NCI-H1930 (cell line): ENCODE measurements around the gene SEPTIN2.
"Not testable (repeated sequence)": the region's sequence is repeated elsewhere in the genome, so short reads cannot be mapped to it uniquely, and the experiment has no call there.

Experiments
- DNase-seq, 2 experiments: peaks; one replicate each; lab custom pipeline; 2025; lab: John Stamatoyannopoulos, UW

Gene SEPTIN2

DNA sequence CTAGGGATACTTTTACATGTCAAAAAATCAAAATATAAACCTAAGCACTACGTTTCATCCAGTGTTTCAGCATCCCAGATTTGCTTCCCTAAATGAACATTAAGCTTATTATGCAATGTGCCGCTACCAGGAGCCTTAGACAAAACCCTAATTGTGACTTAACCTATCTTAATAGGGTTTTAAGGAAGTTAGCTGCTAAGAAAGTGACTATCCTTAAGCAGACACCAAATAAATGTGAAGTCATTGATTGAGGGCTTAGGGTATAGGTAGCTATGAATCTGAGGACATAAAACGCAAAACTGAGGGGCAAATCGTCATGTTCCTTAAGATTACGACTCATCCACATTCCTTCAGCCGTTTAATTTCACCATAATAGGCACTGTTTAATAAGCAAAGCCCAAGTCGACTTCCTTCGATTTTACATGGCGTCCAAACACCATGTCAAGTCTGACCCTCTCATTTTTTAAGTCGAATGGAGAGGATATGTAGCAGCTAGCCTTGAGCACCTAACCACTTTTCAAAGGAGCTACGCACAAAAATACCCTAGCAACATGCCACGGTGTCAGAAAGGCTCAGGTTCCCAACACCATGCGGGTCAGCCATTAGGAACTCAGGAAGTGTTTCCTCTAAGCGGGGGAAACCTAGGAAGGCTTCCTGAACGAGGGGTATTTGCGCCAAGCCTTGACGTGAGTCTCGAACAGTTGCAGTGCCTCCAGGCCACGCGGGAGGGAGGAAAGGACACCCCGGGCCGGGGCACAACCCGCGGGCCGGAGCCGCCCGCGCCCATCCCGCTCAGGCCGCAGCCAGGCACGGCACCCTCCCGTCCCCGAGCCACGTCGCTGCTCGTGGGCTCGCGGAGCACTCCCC is 1.3 kb upstream of the SEPTIN2 start:
- peak in 1 of 2 experiments; percentile 39 for DNase-seq

DNA sequence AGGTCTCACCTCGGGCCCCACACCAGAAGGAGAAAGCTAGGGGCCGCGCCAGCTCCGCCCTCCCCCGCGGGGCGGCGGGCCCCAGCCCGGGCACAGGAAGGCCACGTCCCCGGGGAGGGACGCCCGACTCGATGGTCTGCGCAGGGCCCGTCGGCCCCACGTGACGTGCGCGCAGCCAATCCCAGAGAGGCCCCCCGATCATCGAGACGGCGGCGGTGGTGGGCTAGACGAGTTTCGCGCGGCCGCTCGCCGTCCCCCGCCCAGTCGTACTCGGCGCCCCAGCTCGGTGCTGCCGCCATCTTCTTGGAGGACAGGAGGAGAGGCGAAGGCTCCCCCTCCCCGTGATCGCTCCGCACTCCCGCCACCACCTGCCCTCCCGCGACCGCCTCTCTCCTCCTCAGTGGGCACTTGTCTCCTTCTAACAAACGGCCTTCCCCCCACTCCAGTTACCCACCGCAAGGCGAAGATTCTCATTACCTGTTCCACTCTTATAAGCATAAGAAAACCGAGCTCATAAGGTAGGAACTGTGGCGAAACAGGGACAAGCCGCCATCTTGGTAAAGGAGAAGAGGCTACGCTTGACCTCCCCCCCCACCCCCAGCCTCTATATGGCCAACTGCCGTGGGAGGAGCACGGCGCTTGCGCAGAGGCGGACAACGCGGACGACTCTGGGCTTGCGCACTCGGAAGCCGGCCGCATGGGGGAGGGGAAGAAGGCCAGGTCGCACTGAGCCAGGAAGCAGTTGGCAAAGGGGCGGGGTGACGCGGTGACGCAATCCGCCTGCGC is 439 bp upstream of the SEPTIN2 start, which contains the start of gene HDLBP:
HDLBP (minus strand) TSS at position 580 of the 786 bp plus-strand sequence. CDS start 48,803 bp downstream, outside the sequence.
- DNase-seq, result peak; percentile 95 to 98

DNA sequence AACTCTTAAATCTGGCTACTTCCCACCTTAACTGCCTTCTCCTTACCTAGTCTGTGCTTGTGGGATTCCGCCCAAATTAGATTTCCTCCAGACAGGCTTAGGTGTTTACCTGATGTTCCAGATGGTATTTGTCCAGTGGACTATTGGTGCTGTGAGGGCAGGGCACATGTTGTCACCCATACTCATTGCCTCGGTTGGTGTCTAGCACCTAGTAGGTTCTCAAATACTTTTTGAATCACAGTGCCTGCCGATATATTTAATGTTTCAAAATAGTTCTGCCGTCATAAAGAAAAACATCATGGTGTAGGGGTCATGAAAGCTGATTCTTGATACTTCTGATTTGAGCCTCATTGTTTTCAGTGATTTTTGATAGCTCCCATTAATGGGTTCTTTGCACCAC is 1.1 kb downstream of the SEPTIN2 start:
- no peak for DNase-seq

DNA sequence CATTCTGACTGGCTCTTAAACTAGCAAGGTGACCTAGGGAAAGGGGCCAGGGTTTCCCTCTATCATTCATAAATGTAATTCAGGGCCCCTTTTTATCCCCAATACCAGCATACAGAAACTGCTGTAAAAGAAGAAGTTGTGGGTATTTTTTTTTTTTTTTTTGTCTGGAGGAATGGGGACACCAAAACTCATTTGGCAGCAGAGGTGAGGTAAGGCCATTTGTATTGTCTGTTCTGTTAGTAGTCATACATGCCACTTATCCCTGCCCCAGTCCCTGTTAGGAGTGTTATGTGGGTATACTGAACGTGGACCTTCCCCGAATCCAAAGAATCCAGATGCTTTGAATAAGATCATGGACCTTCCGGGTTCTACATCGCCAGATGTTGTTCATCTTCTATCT is 1.7 kb downstream of the SEPTIN2 start:
- DNase-seq, result no peak

DNA sequence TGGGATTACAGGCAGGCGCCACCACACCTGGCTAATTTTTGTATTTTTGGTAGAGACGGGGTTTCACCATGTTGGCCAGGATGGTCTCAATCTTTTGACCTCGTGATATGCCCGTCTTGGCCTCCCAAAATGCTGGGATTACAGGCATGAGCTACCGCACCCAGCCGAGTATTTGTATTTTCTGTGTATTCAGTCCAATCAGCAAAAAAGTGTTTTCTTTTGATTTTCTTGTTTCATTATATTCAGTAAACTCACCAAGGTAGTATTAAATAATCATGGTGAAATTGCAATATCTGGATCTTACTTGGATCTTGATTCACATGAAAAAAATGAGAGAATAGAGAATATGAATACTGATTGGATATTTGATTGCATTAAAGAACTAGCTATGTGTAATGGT is 3.1 kb downstream of the SEPTIN2 start:
- not testable (repeated sequence) for DNase-seq

DNA sequence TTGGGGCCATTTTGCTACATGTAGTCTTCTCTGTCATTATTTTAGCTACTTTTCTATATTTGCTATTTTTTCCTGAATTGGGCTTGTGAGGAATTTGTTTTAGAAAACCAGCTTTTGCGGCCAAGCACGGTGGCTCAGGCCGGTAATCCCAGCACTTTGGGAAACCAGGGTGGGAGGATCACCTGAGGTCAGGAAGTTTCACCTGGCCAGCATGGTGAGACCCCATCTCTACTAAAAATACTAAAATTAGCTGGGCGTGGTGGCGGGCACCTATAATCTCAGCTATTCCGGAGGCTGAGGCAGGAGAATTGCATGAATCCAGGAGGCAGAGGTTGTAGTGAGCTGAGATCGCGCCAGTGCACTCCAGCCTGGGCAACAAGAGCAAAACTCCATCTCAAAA is 4.7 kb downstream of the SEPTIN2 start:
- no peak for DNase-seq

DNA sequence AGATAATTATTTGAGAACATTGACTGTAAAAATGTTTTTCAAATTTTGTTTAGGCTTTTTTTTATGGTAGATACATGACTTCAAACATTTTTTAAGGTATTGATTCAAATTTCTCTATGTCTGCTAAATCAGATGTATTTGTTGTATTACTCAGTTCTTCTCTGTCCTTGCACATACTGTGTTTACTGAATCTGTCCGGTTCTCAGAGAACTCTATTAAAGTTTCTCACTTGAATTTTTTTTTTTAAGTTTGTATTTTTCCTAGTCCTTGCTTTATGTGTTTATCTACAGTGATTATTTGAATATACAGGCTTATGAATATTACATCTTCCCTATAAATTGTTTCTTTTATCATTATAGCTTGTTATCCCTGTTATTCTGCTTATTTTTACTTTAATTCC is 5.3 kb downstream of the SEPTIN2 start:
- no peak for DNase-seq

DNA sequence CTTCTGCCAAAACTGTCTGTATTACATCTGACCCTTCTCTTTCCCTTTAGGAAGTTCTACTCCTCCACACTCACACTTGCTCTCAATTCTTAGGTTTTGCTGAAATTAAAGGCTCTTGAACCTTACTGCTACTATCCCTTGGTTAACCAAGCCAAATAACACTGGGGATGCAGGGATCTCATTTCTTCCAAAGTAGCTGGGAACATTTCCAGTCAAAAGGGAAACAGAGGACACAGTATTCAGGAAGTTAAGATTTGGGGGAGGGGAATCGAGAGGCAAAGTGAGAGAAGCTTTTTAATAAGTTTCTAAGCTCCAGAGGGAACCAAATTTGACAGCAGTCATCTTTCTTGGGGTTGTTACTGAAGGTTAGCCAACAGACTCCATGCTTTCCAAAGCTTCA is 6.2 kb downstream of the SEPTIN2 start:
- no peak for DNase-seq

DNA sequence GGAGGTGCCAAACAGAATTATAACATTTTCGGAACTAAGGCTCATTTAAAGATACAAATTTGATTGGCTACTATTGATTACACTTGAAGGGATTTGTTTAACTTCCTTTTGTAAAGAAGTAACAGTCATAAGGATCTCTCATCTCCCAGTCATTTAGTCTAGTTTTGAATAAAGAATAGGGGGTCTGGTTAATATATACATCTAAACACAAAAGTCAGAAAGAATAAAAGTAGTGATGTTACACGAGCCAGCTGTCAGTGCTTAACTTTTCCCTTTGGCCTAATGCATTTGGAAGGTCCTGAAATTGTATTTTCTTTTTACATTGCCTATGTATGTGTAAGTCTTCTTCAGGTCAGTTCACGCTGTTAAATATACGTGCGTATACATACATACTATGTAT is 8.1 kb downstream of the SEPTIN2 start:
- no peak for DNase-seq

DNA sequence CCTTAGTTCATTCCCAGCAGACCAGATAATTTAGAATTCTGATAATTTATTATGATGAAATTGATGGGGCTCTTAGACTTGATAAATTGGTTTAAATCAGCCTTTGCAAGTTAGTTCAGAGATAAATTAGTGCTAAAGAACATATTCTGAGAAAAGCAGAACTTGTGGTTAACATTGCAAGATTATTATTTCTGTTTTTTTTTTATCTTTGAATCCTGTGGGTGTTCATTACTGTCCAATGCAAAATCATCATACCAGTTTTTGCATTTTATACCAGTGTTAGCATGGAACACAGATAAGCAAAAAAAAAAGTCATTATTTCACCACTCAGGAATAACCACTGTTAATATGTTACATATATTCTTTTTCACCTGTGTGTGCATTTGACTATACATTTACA is 9.1 kb downstream of the SEPTIN2 start:
- DNase-seq, result no peak

DNA sequence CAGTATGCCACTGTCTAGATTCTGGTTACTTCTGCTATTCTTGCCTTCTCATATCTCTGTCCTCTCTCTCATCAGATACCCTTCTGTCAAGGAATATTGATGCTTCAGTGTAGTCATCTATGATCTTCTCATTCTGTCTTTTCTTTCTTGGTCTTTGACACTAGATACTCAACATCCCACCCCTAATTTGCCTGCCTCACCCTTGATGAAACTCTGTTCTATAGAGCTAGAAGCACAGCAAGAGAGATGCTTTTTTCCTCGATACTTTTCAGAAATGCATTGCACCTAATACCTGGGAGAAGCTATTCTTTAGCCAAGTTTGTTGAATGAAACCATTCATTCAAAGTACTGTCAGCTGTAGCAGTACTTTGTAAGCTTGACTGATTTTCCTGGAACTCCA is 9.5 kb downstream of the SEPTIN2 start:
- DNase-seq, result no peak

DNA sequence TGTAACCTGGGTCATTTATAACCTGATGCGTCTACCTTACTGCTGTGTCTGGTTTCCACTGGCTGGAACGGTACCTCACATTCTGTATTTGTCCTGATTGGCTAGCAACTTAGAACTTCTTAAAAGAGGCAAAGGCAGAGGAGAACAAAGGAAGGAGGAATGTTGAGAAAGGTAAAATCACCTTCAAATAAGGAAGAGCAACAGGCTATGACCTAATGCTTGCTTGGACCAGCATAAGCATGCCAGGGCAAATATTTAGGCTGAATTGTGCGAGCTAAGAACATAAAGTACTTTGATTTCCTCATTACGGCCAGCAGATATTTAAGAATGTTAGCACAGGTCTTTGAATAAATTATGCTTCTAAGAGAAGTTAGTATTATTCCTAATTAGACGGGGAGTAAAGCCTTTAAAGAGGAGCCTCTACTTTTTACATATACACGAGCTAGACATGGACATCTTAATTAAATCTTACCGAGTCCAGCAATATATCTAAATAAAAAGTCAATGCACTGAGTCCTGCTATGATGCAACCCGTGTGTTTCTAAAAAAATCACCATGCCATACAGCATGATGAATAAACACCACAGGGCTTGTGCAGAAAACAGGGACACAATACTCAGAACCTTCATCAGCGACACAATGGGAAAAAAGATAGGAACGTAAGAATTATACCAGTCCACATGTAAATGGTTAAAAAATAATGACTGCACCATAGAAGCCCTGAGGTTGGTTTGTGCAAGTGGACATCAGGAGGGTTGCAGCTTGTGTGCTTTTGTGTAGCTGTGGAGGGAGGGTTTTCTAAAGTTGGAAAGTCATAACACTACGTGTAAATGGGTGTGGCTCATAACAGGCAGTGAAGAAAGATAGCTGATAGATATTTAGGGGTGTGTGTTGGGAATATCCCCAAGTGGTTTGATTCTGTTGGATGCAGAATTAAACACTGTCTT is 14.2 kb downstream of the SEPTIN2 start:
- no peak for DNase-seq

DNA sequence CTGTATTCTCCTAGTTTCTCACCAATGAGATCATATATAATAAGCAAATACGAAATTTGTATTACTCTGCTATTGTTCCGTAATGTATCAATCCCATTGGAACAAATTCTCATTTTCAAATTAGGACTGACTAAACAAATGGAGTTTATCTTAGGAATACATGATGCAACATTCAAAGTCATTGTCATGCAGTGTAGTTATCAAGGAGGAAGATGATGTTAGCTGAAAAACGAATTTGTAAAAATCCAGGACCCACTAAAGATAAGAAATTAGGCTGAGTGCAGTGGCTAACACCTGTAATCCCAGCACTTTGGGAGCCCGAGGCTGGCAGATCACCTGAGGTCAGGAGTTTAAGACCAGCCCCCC is 14.9 kb downstream of the SEPTIN2 start:
- no peak for DNase-seq

DNA sequence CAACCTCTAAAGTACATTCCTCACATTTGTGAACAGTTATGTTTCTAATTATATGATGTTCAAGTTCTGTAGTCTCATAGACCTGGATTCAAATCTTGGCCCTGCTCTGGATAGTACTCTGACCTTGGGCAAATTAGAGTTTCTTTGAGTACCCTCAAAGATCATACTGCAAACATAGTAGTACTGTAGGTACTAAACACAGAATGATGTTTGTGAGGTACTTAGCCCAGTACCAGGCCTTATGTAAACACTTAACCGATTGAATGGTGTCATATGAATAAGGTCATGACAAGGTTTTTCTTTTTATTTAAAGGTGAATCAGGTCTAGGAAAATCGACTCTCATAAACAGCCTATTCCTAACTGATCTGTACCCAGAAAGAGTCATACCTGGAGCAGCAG is 19.1 kb downstream of the SEPTIN2 start:
- DNase-seq, result no peak

DNA sequence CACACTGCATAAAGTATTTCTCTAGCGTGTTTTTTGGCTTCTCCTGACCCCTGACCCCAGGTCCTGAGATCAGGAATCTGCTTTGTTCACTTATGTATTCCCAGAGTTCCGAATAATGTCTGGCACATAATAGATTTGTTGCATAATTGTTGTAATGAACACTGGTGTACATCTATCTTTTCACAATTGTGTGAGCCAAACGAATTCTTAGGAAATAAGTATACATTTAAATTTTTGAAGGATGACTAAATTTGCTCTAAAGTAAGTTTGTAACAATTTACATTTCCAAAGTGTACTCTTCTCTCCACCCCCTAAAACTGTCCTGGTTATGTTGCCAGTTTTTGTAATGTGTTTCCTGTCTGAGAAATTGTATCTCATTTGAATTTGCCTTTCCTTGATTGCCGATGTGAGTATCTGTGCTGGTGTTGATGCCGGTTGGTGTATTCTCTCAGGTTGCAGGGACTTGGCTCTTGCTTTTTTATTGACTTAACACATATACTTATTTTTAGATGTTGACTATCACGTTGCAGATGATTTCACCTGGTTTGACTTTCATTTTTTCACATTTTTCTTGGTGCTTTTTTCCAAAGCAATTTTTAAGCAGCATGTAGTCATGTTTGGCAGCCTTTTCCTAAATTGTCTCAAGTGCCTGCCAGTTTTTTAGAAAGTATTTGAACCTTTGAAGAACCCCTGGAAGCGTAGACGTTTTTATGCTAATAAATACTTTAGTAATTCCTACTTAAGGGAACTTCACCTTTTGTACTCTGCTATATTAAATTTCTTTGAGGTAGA is 24.3 kb downstream of the SEPTIN2 start:
- no peak for DNase-seq

DNA sequence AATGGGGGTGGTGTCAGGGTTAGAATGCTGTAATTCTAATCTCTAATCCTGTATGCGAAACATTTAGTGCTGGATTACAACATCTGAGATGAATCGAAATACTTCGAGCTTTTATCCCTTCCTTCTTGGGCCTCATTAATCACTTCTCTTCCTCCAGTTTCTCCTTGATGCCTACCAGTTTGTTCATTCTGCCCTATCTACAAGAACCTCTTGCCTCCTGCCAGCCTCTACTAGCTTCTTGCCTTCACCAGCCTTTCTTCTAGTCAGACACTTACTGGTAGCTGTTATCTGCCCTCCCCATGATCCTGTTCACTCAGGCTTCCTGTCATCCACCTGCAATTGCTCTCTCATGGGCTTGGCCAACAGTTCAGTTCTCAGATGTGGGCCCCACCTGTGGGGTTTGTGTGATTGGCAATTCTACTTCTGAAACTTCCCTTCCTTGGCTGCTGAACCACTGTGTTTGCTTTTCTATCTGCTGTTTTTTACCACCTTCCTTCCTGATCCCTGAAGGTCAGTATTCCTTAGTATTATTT is 25.0 kb downstream of the SEPTIN2 start:
- no peak for DNase-seq

DNA sequence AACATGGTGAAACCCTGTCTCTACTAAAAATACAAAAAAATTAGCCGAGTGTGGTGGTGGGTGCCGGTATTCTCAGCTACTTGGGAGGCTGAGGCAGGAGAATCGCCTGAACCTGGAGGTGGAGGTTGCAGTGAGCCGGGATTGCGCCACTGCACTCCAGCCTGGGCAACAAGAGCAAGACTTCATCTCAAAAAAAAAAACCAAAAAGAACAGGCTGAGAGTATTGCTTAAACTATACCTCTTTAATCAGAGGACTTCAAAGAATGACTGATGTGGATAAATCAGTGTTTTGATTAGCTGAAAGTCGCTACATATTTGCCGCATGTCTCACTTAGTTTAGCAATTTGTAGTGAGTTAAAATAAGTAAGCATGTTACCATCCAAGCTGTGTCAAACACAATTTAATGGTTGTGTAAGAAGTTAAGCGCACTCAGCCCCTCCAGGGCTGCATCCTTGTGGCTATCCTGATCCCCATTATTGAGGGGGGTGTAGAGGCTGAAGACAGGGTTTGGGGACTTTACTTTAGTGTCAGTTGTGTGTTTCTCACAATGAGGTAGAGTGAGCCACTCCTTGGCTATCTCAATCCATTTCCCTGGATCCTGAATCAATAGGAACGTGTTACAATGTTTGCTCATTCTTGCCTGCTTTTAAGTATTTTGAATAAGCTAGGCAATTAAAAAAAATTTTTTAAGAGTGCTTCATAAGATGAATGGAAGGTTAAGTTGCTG is 29.4 kb downstream of the SEPTIN2 start:
- DNase-seq, result no peak

DNA sequence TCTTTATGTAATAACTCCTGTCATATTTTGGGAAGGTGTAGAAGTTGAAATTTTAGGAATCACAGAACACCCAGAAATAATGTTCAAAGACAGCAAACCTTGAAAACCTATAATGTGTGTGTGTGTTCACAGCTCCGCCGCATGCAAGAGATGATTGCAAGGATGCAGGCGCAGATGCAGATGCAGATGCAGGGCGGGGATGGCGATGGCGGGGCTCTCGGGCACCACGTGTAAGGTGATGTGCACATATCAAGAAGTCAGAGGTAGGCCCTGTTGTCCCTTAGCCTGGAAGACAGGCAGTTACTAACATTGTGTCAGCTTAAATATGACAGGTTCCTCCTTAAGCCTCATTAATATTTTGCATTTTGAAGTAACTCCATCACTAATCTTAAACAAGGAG is 34.2 kb downstream of the SEPTIN2 start:
- no peak for DNase-seq

DNA sequence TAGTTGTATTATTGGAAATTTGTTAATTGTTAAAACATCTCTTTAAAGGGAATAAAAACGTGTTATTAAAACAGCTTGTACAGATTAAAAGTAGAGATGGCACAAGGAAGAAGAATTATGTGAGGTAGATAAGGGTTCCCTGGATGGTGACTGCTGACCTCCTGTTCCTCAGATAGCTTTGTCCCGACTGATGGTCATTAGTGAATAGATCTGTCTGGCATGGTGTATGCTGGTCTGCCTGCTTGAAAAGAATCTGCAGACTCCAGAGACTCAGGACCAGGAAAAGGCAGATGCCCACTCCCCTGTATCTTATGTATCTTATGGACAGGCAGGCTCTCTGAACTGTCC is 34.8 kb downstream of the SEPTIN2 start:
- no peak for DNase-seq

DNA sequence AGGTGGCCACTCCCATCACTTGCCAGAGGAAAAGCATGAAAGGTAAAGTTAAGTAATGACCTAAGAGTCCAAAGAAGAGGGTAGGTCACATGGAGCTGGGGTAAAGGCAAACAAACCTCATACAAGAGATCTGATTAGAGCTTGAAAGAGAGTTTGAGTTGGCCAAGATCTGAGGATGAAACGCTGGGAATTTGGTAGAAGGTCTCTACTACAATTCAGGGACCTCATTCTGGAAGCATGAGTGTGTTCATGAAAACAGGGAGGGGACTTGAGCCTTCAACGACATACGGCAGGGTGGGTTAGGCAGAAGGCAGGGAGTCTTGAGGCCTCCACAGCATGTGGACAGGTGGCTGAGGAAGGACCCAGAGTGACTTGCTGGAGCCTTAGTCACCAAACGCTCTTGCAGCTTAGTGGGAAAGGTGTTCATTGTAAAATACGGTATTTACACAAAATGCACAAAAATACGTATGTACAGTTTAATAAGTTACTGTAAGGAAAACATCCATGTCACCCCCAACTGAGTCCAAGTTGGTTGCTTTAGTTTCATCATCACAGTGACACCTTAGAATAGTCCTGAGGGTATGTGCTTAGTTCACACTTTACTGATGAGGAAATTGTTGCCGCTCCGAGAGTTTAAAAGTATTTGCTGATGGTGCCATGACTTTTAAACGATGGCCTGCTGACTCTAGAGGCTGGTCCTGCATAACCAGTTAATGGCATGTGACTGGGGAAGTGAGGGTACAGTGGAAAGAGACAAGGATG is 35.3 kb downstream of the SEPTIN2 start:
- no peak for DNase-seq
